ENCODE data around the gene NYAP1. TPM values are rescaled to one million over a fixed set of nuclear protein-coding genes. Genes with fewer than 3 reads are reported as not detected.

The NYAP1 gene
- total RNA-seq, 4 donors from 2014 or later, result 1.7 to 3.2 (median 1.9) TPM

GRCh38 chr7:100486111-100486636, 2.4 kb downstream of the NYAP1 start:
- WGBS, result 95% methylated on average over 5 of the region's 5 CpGs

GRCh38 chr7:100486753-100487446, 3.2 kb downstream of the NYAP1 start:
- intact Hi-C loops (cut with DNase I), result no loop called here
- Histone ChIP-seq H3K4me3 (no peak overlapping the region), H3K27ac (replicated peaks in 1 of 4) (no peak overlapping the region), H3K4me1 (peaks cover 11 to 45% (median 37%) of the 10 kb centered on the region in 4 donors), H3K36me3 (peaks cover 0 to 9% (median 3%) of the 10 kb centered on the region in 4 donors), H3K27me3 (peaks cover 0 to 8% (median 0%) of the 10 kb centered on the region in 4 donors), H3K9me3 (no peaks in the 10 kb centered on the region)
- no peak for DNase-seq (ENCODE audit: extremely low spot score)
- no peak for TF ChIP-seq EP300 (IDR thresholded peaks at IDR 0.05)
- 88% methylated on average over 30 of the region's 30 CpGs for WGBS

More at GRCh38 chr7:100486111-100486636, 2.4 kb downstream of the NYAP1 start:
- Histone ChIP-seq H3K4me3 (no peak overlapping the region), H3K36me3 (peaks cover 0 to 9% (median 3%) of the 10 kb centered on the region in 4 donors), H3K27ac (replicated peaks in 1 of 4) (no peak overlapping the region), H3K9me3 (no peaks in the 10 kb centered on the region), H3K27me3 (peaks cover 0 to 8% (median 0%) of the 10 kb centered on the region in 4 donors), H3K4me1 (peaks cover 11 to 45% (median 37%) of the 10 kb centered on the region in 4 donors)
- intact Hi-C loops (cut with DNase I), result no loop called here
- no peak for DNase-seq (ENCODE audit: extremely low spot score)
- TF ChIP-seq POLR2A (IDR thresholded peaks at IDR 0.05; ENCODE audit: low read depth) (no peak), CTCF (IDR thresholded peaks at IDR 0.05) (no peak), EP300 (IDR thresholded peaks at IDR 0.05) (no peak), POLR2AphosphoS5 (IDR thresholded peaks at IDR 0.05) (no peak)

GRCh38 chr7:100488333-100489095, 4.8 kb downstream of the NYAP1 start:
- 96% methylated on average over 25 of the region's 44 CpGs for WGBS
- intact Hi-C loops (cut with DNase I), result no loop called here

GRCh38 chr7:100489121-100489520, 5.4 kb downstream of the NYAP1 start:
- Histone ChIP-seq H3K27ac (replicated peaks in 1 of 4) (no peak overlapping the region), H3K4me1 (peaks cover 13 to 45% (median 32%) of the 10 kb centered on the region in 4 donors), H3K4me3 (no peak overlapping the region), H3K36me3 (peaks cover 0 to 9% (median 3%) of the 10 kb centered on the region in 4 donors), H3K27me3 (peaks cover 0 to 8% (median 0%) of the 10 kb centered on the region in 4 donors), H3K9me3 (no peaks in the 10 kb centered on the region)
- 68% methylated on average over 2 of the region's 10 CpGs for WGBS
- no peak for TF ChIP-seq POLR2A (IDR thresholded peaks at IDR 0.05; ENCODE audit: low read depth)
- no peak for TF ChIP-seq POLR2AphosphoS5 (IDR thresholded peaks at IDR 0.05)
- TF ChIP-seq EP300 (IDR thresholded peaks at IDR 0.05), result no peak
- no peak for TF ChIP-seq CTCF (IDR thresholded peaks at IDR 0.05)
- intact Hi-C loops (cut with DNase I), result no loop called here
- no peak for DNase-seq (ENCODE audit: extremely low spot score)

More at GRCh38 chr7:100488333-100489095, 4.8 kb downstream of the NYAP1 start:
- no peak for DNase-seq (ENCODE audit: extremely low spot score)
- peaks cover 12 to 45% (median 32%) of the 10 kb centered on the region in 4 donors for H3K4me1 ChIP-seq
- peaks cover 0 to 8% (median 0%) of the 10 kb centered on the region in 4 donors for H3K27me3 ChIP-seq
- H3K4me3 ChIP-seq, result no peak overlapping the region
- H3K36me3 ChIP-seq, result peaks cover 0 to 9% (median 3%) of the 10 kb centered on the region in 4 donors
- no peak overlapping the region for H3K27ac ChIP-seq (replicated peaks in 1 of 4)
- H3K9me3 ChIP-seq, result no peaks in the 10 kb centered on the region
- TF ChIP-seq EP300 (IDR thresholded peaks at IDR 0.05) (no peak), CTCF (IDR thresholded peaks at IDR 0.05) (no peak), POLR2A (IDR thresholded peaks at IDR 0.05; ENCODE audit: low read depth) (no peak), POLR2AphosphoS5 (IDR thresholded peaks at IDR 0.05) (no peak)

GRCh38 chr7:100489824-100490223, 6.1 kb downstream of the NYAP1 start:
- WGBS, result 27% methylated on average over 4 of the region's 9 CpGs
- no peak overlapping the region for H3K27ac ChIP-seq (replicated peaks in 1 of 4)

More at GRCh38 chr7:100489824-100490223, 6.1 kb downstream of the NYAP1 start:
- H3K9me3 ChIP-seq, result no peaks in the 10 kb centered on the region
- H3K27me3 ChIP-seq, result peaks cover 0 to 8% (median 0%) of the 10 kb centered on the region in 4 donors
- peaks cover 12 to 41% (median 28%) of the 10 kb centered on the region in 4 donors for H3K4me1 ChIP-seq
- no peak overlapping the region for H3K4me3 ChIP-seq
- no peak for DNase-seq (ENCODE audit: extremely low spot score)
- H3K36me3 ChIP-seq, result peaks cover 0 to 9% (median 3%) of the 10 kb centered on the region in 4 donors
- intact Hi-C loops (cut with DNase I), result no loop called here
- TF ChIP-seq POLR2A (IDR thresholded peaks at IDR 0.05; ENCODE audit: low read depth) (no peak), POLR2AphosphoS5 (IDR thresholded peaks at IDR 0.05) (no peak), EP300 (IDR thresholded peaks at IDR 0.05) (no peak), CTCF (IDR thresholded peaks at IDR 0.05) (no peak)
